ENCODE results near the gene POU2AF3.

The POU2AF3 gene

DNA sequence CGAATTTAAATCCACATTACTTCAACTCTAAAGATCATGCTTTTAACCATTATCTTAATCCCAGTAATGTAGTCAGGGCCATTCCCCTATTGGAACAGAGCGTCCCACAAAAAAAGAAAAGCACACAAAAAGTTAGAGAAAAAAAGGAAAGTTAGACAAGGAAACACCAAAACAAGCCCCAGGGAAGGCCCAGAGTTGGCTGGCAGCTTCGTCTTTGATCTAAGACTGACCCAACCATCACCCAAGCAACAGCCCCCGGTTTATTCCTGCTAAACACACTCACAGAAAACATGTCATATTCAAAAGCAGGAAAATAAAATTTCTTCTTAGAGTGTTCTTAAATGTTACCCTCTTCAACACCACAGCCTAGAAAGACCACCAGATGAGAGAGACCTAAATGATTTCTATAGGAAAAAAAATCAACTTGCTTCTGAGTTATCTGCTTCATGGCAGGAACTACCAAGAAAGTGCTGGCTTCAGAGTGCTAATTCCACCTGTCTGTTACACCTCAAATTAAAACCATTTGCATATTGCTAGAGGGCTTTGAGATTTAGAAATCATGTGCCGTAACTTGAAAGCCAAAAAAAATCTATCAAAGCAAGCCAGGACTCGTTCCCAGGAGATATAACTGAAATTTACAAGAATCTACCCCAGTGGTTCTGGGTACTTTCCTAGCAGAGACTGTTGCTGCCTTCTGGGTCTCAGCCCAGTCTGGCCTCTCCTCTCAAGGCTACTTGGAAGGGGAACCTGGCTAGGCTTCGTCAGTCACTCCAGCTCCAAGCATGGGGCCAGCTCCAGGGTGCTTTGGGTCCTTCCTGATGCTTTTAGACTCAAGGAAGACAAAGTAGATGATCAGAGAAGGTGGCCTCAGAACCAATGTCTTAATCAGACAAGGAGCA lies 31.2 kb downstream of the POU2AF3 start:
- no peak for DNase-seq

DNA sequence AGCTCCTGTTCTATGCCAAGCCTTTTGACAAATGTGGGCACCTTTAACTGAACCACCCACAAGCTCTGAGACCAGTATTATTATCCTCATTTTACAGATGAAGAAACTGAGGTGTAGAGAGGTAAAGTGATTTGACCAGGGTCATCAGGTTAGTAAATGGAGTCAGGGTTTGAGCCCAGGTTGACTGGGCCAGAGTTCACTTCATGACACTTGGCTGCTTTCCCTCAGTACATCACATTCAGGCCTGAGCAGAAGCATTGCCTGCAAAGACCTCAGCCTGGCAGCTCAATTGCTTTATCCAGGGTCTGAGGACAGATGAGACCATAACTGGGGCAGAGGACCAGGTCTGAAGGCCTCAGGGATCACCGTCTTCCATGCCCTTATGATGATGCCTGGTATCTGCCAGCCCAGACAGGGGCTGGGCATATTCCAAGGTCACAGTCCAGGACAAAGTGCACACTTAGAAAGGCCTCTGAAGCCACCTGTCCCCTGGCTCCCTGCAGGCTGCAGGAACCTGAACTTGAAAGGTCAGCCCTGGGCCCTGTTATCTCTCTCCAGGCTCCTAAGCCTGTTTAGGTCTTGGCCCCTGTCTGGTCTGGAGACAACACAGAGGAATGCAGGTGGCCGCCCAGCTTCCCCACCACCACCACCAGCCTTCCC lies 32.0 kb downstream of the POU2AF3 start:
- no peak for DNase-seq

DNA sequence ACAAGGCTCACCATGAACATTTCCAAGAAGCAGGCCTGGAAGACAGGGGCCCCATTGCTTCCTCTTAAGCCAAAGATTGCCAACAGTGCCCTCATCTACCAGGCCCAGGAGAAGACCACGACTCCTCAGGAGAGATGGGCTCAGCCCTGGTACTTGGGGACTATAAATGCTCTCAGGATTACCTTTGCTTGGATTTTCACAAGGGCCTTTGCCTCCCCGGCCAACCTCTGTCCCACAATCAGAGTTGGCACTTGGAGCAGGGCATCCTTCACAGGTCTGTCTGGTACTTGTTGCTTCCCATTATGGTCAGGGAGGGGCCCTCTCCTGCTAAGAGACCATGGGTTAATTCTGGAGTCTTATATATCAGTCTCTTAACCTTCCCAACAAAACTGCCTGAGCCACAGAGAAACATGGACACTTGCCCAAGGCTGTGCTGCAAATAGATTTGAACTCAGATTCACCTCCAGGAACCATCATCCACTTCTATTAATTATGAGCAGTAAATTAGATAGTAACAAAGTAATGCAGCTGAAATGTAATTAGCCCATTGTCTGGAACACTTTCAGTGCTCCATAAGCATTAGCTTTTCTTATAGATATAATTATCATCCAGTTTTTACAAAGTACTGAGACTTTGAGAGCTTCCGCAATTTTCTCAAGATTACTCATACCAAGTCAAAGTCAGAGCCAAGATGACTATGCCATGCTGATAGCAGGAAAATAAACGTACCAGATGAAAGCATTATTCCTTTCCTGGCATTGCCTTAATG lies 33.5 kb downstream of the POU2AF3 start:
- no peak for DNase-seq

DNA sequence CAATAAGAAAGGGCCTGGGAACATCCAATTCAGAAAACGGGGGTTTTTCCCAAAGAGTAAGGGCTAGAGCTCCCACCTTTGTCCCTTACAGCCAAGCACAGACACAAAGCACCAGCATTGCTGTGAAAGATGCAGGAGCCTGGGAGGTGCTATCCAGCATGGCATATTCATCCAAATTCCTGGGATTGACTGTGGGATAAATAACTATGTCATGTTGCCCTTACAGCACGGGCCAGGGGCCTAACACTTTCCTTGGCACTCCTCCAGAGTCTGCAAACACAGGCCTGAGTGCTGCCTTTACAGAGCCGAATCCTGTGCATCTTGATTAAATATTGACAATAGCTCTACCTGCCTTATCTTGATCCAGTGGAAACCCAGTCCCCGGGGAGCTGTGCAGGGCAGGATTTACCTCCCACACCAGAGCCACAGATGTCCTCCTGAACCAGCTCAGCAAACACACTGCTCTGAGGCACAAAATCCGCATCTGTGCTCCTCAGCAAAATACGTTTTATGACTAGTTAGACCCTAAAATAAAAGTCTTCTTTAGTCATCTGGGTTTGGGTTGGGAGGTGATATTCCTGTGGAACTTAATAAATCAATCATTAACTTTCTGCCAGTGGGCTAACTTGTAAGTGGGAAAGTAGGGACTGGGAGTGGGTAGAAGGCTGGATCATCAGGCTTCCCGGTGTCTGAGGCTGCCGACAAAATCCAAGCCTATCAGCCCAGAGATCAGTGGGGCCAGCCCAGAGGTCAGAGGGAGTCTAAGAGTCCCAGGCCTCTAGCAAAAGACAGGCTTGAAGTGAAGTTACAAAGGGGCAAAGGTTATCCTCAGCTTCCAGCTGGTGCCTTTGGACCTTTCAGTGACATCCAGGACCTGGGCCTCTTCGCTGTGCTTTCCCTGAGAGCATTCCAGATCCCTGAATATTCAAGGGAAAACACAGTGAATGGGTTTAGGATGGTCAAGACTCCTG lies 36.5 kb downstream of the POU2AF3 start:
- DNase-seq = no peak

DNA sequence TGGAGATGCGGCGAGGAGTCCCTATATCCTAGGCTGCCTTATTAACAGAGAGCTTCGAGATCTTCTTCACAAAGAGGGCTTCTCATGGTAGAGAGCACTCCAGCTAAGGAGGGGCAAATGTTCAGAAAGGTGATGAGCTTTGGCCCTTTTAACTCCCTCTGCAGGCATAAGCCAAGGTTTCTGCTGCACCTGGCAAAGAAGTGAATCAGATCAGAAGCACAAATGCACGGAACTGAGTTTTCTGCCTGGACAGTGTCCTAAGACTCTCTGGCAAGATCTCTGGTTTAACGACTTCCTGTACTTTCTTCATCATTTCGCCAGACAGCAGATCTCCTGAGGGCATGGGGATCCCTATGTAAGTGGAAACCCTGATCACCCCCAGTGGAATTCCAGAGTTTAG lies 37.2 kb downstream of the POU2AF3 start:
- no peak for DNase-seq

DNA sequence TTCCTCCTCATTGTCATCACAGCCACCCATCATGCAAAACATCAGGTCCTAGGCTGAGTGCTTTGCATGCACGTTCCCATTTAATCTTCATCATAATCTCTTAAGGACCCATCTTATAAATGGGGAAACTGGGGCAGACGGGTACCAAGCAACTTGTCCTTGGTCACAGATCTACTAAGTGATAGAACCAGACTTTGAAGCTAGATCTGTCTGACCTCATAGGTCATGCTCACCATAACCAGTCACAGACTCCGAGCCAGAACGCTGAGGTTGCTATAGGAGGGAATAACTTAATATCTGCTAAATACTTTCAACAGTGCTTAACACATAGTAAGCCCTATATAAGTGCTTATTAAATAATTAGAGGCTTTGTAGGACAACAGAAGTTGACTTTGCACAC lies 37.7 kb downstream of the POU2AF3 start:
- DNase-seq = no peak

DNA sequence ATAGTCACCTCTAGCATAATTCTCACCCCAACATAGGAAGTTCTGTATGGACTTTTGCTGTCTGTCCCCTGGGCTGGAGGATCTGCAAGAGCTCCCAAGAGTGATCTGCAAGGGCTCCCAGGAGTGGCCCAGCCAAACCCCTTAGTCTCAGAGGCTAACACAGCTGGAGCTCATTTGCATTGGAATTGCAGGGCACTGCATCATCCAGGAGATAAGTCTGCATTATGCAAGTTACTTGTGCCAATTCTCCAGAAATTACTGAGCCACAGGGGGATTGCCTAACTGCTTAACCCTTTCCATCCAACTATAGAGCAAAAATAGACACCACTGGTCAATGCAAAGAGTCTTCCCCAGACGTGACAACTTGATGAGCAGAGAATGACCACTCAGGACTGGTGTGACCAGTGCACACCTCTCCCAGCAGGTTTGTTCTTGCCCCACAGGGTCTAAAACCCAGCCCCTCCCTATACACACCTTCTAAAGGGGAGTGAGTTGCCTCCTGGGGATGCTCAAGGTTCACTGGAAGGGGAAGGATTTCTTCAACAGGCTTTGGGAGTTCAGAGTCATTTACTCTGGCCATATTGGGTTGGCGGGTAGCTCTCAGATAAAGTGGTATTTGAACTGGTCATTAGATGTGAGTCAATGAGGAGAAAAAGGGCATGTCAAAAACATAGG lies 38.4 kb downstream of the POU2AF3 start:
- DNase-seq = no peak

DNA sequence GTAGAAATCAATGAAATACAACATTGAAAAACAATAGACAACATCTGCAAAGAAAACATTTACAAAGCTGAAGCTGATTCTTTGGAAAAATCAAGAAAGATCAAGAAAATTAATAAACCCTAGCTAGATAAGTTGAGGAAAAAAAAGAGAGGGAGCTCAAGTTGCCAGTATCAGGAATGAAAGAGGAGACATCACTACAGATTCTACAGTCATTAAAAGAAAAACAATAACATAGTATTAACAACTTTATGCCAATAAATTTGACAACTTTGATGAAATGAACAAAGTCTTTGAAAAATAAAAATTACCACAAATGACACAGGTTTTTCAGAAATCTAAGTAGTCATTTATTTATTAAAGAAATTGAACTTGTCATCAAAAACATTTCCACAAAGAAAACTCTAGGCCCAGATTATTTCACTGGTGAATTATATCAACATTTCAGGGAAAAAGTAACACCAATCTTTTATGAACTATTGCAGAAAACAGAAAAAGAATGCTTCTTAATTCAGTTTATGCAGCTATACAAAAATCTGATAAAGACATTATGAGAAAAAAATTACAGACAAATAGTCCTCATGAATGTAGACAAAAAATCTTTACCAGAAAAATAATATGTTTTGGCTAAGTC lies 41.5 kb downstream of the POU2AF3 start:
- no peak for DNase-seq

DNA sequence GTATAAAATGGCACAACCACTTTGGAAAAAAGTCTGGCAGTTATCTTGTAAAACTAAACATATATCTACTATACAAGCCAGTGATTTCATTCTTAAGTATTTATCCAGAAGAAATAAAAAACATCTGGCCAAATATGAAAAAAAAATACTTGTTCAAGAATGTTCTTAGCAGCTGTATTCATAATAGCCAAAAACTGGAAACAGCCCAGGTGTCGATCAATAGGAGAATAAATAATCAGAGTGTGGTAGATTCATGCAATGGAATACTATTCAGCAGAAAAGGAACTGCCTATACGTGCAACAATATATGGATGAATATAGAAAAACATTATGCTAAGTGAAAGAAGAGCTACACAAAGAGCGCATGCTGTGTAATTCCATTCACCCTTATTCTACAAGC lies 44.0 kb downstream of the POU2AF3 start:
- DNase-seq = no peak

DNA sequence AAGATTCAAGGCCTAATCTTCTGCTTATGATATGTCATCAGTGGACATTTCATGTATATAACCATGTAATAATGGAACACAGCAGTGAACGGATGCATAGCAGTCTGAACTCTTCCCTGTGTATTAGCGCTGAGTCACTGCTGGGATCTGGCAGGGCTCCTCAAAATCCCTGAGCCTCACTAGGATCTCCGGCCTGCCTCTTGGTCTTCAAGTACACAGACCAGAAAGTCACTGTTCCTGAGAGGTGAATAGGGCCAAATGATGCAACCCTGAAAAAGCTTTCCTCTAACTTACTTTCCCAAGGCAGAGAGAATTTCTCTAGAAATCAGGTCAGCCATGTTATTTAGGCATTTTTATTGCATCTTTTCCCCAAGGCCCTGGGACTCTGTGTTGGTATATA lies 45.7 kb downstream of the POU2AF3 start:
- DNase-seq = no peak

DNA sequence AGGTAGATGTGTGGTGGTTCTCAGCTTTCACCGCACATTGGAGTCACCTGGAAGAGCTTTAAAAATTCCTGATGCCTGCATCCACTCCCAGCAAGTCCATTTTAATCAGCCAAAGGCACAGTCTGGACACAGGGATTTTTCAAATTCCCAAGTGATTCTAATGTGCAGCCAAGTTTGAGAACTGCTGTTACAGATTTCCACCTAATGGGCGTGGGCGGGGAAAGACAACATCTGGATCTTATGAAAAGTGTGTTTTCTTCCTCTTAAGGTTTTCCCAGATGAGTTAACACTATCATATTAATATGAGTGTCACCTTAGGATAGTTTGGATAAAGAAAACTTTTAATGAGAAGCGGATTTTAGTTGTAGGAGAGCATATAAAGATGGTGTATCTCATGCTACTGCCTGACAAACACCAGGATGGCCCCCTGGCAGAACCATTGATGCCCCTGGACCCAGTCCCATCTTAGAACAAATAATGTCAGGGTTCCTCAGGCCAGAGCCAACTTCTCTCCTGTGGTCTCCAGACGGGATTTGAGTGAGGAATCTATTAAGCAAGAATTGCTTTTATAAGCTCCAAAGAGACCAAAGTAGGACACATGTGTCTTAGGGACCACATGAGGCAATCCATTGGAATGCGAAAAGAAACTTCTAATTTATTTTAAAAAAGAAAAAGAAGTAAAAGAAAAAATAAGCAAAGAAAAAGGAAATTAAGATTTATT lies 48.8 kb downstream of the POU2AF3 start:
- DNase-seq = no peak

DNA sequence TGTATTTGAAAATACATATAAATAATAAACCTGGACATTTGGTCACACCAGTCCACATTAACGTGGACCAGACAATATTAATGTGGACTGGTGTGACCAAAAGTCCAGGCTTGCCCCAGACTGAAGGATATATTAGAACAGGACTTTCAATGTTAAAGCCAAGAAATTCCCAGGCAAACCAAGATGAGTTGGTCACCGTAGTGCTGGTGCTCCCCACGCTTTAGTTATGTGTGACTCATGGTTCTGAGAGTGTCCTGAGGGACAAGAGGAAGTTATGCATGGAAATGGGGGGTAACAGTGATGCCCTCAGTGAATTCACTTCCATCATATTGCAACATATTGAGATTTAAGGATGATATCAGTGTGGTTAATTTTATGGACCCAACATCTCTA lies 49.4 kb downstream of the POU2AF3 start:
- no peak for DNase-seq

DNA sequence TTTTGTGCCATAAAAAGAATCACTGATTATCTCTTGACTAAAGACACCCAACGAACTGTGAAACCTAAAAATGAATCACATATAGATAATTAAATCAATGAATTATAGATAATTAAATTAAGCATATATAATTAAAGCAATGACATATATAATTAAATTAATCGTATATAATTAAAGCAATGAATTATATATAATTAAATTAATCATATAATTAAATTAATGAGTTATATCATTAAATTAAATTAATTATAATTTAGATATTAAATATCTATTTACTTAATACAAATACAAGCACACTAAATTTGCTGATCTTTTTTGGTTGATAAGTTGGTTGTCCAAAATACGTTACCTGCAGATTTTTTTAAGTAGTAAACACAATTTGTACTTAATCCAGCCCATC lies 49.8 kb downstream of the POU2AF3 start:
- DNase-seq = no peak

DNA sequence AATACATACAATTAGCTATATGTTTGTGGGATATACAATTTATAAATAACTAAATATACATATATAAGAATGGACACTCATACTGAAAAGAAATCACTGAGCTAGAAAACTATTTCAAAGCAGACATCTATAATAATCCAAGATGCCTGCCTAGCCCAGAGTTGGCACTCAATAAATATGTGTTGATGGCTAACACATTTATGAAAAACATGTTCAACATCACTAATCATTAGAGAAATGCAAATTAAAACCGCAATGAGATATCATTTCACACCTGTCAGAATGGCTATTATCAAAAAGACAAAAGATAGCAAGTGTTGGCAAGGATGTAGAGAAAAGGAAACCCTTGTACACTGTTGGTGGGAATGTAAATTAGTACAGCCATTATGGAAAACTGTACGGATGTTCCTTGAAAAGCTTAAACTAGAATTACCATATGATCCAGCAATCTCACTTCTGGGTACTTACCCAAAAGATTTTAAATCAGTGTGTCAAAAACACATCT lies 50.9 kb downstream of the POU2AF3 start:
- no peak for DNase-seq

DNA sequence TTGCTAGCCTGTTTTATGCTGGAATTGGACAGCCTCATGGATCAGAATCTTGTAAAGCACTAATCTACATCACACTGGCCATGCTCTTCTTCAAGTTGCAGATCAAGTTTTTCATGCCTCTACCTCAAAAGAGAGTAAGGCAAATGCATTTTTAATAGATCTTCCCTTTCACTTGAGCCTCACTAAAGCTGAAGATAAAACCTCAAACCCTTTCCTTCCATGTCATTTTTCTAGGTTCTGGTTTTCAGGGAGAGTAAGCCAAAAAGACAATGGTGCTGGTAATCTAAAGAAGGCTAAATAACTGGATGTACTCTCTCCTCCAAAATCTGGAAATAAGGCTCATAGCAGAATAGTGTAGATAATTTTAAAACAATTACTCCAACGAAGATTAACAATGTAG lies 52.5 kb downstream of the POU2AF3 start:
- no peak for DNase-seq

DNA sequence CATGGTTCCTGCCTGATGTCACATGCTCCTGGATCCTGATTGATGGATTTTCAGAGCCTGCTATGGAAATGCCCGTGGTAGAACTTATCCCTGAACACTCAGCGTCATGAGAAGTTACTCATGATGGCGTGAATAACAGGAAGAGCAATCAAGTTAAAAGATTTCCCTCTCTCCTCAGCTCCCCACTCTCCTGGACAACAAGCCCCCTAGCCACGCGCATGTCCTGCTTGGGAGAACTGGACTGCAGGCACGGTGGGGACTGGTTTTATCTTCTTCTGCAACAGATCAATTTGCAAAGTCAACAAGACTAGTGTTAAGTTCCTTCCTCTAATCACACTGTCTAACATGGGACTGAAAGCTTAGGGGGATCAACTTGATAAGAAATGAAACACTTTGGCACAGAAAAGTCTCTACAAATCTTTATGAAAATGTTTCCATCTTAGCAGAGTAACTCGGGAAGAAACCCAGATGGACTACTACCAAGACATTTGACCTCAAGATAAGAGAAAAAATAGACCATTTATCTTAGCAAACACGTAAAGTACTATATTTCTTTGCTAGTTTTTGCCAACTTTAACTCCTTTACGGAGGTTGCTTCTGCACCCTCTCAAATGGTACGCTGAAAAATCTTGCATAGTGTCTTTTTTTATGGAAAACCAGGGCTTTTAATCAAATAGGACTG lies 53.2 kb downstream of the POU2AF3 start:
- DNase-seq = no peak

DNA sequence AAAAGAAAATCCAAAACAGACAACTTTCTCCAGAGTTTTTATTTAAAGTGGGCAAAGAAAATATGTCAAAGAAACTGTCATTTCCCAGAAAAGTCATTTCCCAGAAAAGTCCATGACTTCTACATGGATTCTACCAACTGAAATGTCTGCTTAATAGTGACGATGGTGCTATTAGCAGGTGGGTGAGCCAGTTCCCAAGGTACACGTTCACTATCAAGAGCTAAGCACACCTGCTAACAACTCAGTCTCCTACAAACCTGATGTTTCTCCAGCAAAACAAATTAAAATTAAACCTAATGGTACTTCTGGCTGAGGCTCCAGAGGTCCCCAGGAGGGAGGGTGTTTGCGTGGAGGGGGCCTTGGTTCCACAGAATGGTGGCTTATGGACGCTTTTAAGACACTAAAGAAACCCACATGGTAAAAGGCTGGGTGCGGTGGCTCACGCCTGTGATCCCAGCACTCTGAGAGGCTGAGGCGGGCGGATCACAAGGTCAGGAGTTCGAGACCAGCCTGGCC lies 53.9 kb downstream of the POU2AF3 start:
- DNase-seq = no peak

DNA sequence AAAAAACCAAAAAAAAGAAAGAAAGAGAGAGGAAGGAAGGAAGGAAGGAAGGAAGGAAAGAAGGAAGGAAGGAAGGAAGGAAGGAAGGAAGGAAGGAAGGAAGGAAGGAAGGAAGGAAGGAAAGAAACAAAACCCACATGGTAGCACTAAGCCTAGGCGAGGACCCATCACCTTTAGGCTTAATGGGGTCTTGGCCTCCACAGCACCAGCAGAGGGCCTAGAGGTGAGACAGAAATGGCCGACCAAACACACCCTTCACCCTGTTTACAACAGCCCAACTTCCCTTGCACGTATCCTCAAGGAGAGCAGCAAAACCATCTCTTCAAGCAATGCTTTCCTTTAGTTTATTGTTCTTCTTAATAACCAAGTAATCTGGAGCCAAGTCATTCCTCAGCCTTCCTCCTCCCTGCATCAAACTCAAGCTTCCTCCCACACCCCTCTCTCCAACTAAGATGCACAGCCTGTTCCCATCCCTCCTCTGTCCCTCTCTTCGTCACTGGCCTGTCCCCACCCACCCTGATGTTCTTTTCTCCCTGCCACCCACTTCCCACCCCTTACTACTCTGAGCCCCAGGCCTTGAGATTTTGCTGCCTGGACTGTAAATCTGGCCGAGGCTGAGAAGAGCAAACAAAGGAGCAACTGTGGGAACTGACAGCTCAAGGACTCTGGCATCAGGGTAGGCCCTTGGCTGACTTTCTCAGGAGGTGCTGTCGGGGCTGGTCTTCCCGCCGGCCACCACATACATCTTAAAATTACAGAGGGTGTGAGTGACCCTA lies 54.8 kb downstream of the POU2AF3 start:
- DNase-seq = no peak
